IMR-90 (cell line): ENCODE results near the gene SLFNL1. TPM values are rescaled to one million over a fixed set of nuclear protein-coding genes. Genes with fewer than 3 reads are reported as not detected.
A peak's percentile ranks its signal among the peaks of the same experiment; 100 is the strongest.

Experiments
- ATAC-seq: fragments of 200-7000 bp; cut with Tn5 transposase; 2 replicates; pipeline ENCODE4 v1.9.1; 2020; ENCODE audit warnings: low read depth, mild to moderate bottlenecking, moderate library complexity
- BruUV-seq: library from RNA; stranded (reverse); fragments of 400-500 nt; replicated peaks from 2 replicates; lab custom pipeline; 2021; lab: Mats Ljungman, UMichigan
- CTCF ChIA-PET: fragments of 300-600 bp; formaldehyde crosslinking; extraction: SDS; loops from one replicate; lab custom pipeline; 2021; ENCODE audit warnings: antibody characterized with exemption; lab: Yijun Ruan, JAX
- POLR2A ChIA-PET: fragments of 300-600 bp; sonication (Branson Sonifier 250); formaldehyde crosslinking; loops from one replicate; lab custom pipeline; 2022; ENCODE audit warnings: antibody characterized with exemption; ENCODE audit not compliant: unreplicated experiment; lab: Charles Lee
- DNase-seq: peaks from one replicate; pipeline ENCODE4 v3.0.0; 2013
- H2AFZ ChIP-seq: replicated peaks from 2 replicates; pipeline ENCODE3; 2013; ENCODE audit warnings: low read length, mild to moderate bottlenecking; ENCODE audit not compliant: poor library complexity
- H2AK5ac ChIP-seq: 2 replicates; pipeline ENCODE4 v1.6.1; 2013; ENCODE audit warnings: low read depth, low read length, inconsistent platforms
- H2AK9ac ChIP-seq: replicated peaks from 2 replicates; pipeline ENCODE3; 2013; ENCODE audit warnings: mild to moderate bottlenecking, low read depth, low read length, moderate library complexity; ENCODE audit not compliant: poor library complexity
- H2BK120ac ChIP-seq: 2 replicates; pipeline ENCODE4 v1.6.1; 2013; ENCODE audit warnings: low read depth, low read length, inconsistent platforms
- H2BK15ac ChIP-seq: 3 replicates; pipeline ENCODE4 v1.6.1; 2013; ENCODE audit warnings: low read depth, low read length, inconsistent platforms
- H2BK20ac ChIP-seq: 2 replicates; pipeline ENCODE4 v1.6.1; 2013; ENCODE audit warnings: low read depth, mild to moderate bottlenecking, inconsistent platforms, low read length, moderate library complexity
- H2BK5ac ChIP-seq: 2 replicates; pipeline ENCODE4 v1.6.1; 2013; ENCODE audit warnings: mild to moderate bottlenecking, low read depth, low read length, inconsistent platforms; ENCODE audit not compliant: poor library complexity, severe bottlenecking
- H3K14ac ChIP-seq: replicated peaks from 2 replicates; pipeline ENCODE4 v1.6.1; 2013; ENCODE audit warnings: low read depth, low read length, inconsistent platforms
- H3K18ac ChIP-seq: 2 replicates; pipeline ENCODE4 v1.6.1; 2013; ENCODE audit warnings: low read depth, low read length, control low read depth
- H3K23ac ChIP-seq: 2 replicates; pipeline ENCODE4 v1.6.1; 2013; ENCODE audit warnings: low read depth, low read length, inconsistent platforms
- H3K27ac ChIP-seq: 2 replicates; pipeline ENCODE4 v1.5.1; 2013; ENCODE audit warnings: mild to moderate bottlenecking, control low read depth, low read length; ENCODE audit not compliant: insufficient read depth
- H3K27me3 ChIP-seq: 2 replicates; pipeline ENCODE4 v1.6.1; 2013; ENCODE audit warnings: low read length; ENCODE audit not compliant: control insufficient read depth, insufficient read depth
- H3K36me3 ChIP-seq: 2 replicates; pipeline ENCODE4 v1.6.1; 2013; ENCODE audit warnings: low read length, mixed read lengths; ENCODE audit not compliant: control insufficient read depth, insufficient read depth
- H3K4ac ChIP-seq: 2 replicates; pipeline ENCODE4 v1.6.1; 2013; ENCODE audit warnings: low read depth, low read length, inconsistent platforms
- H3K4me1 ChIP-seq: 2 replicates; pipeline ENCODE4 v1.6.1; 2013; ENCODE audit warnings: low read length, mixed read lengths; ENCODE audit not compliant: control insufficient read depth, insufficient read depth
- H3K4me2 ChIP-seq: 2 replicates; pipeline ENCODE4 v1.6.1; 2013; ENCODE audit warnings: low read depth, mild to moderate bottlenecking, control low read depth, low read length, moderate library complexity
- H3K4me3 ChIP-seq: 2 replicates; pipeline ENCODE4 v1.5.1; 2013; ENCODE audit warnings: low read depth, mild to moderate bottlenecking, control low read depth, low read length, moderate library complexity; ENCODE audit not compliant: insufficient read depth
- H3K56ac ChIP-seq: 2 replicates; pipeline ENCODE4 v1.6.1; 2013; ENCODE audit warnings: low read length, inconsistent platforms; ENCODE audit not compliant: insufficient read depth; ENCODE audit errors: extremely low read depth
- H3K79me1 ChIP-seq, 2 experiments: 2 replicates each; pipeline ENCODE4 v1.6.1; 2013; ENCODE audit warnings: low read length in 2 of 2, inconsistent platforms in 1 of 2, low read depth in 1 of 2
- H3K9ac ChIP-seq: 2 replicates; pipeline ENCODE4 v1.6.1; 2013; ENCODE audit warnings: low read depth, low read length, control low read depth
- H3K9me1 ChIP-seq: 2 replicates; pipeline ENCODE4 v1.6.1; 2013; ENCODE audit warnings: low read length, inconsistent platforms; ENCODE audit not compliant: insufficient read depth
- H3K9me3 ChIP-seq: 2 replicates; pipeline ENCODE4 v1.6.1; 2013; ENCODE audit warnings: low read length; ENCODE audit not compliant: control insufficient read depth, insufficient read depth
- H4K20me1 ChIP-seq: 2 replicates; pipeline ENCODE4 v1.6.1; 2013; ENCODE audit warnings: low read length, inconsistent platforms; ENCODE audit not compliant: insufficient read depth
- H4K5ac ChIP-seq: 2 replicates; pipeline ENCODE4 v1.6.1; 2013; ENCODE audit warnings: mild to moderate bottlenecking, low read depth, low read length, control low read depth
- H4K8ac ChIP-seq, 2 experiments: 2 replicates each; pipeline ENCODE4 v1.6.1; 2013; ENCODE audit warnings: low read depth in 2 of 2, low read length in 2 of 2, control low read depth in 1 of 2, inconsistent platforms in 1 of 2
- H4K91ac ChIP-seq: 2 replicates; pipeline ENCODE4 v1.6.1; 2013; ENCODE audit warnings: low read depth, low read length, inconsistent platforms; ENCODE audit not compliant: insufficient read depth
- BHLHE40 ChIP-seq: fragments of 150-350 bp; IDR thresholded peaks from 2 replicates; pipeline ENCODE4 v1.6.1; 2016; ENCODE audit warnings: mild to moderate bottlenecking, low read depth, low read length
- CEBPB ChIP-seq: IDR thresholded peaks from 2 replicates; pipeline ENCODE4 v1.6.1; 2012; ENCODE audit warnings: low read depth, low read length, improper control_type of control experiment
- CHD1 ChIP-seq: IDR thresholded peaks from 2 replicates; pipeline ENCODE4 v1.6.1; 2012; ENCODE audit warnings: low read depth, low read length, improper control_type of control experiment
- CTCF ChIP-seq: conservative IDR thresholded peaks from 2 replicates; pipeline ENCODE4 v1.5.1; 2012; ENCODE audit warnings: mild to moderate bottlenecking, low read depth, low read length, improper control_type of control experiment
- FOS ChIP-seq: fragments of 150-350 bp; IDR thresholded peaks from 2 replicates; pipeline ENCODE4 v1.6.1; 2016; ENCODE audit warnings: low read depth, low read length
- MAZ ChIP-seq: IDR thresholded peaks from 2 replicates; pipeline ENCODE4 v1.6.1; 2012; ENCODE audit warnings: low read depth, mild to moderate bottlenecking, low read length, improper control_type of control experiment, moderate library complexity, borderline replicate concordance
- RAD21 ChIP-seq: IDR thresholded peaks from 2 replicates; pipeline ENCODE4 v1.6.1; 2012; ENCODE audit warnings: low read length, improper control_type of control experiment
- RCOR1 ChIP-seq: IDR thresholded peaks from 2 replicates; pipeline ENCODE4 v1.6.1; 2012; ENCODE audit warnings: mild to moderate bottlenecking, low read length, improper control_type of control experiment; ENCODE audit not compliant: insufficient replicate concordance
- RFX5 ChIP-seq: IDR thresholded peaks from 2 replicates; pipeline ENCODE4 v1.8.0; 2012; ENCODE audit warnings: low read depth, mild to moderate bottlenecking, low read length, moderate library complexity
- SMC3 ChIP-seq: fragments of 150-350 bp; IDR thresholded peaks from 2 replicates; pipeline ENCODE4 v1.6.1; 2016; ENCODE audit warnings: low read depth, mild to moderate bottlenecking, antibody characterized with exemption, low read length, moderate library complexity
- WGBS, 2 experiments: methylation state at CpG; one replicate each; pipeline versions ENCODE4 v1.1.5 to v1.1.7; 2013; ENCODE audit warnings: missing lambda C conversion rate in 2 of 2; ENCODE audit not compliant: insufficient read length in 1 of 2; ENCODE audit errors: extremely low coverage in 2 of 2; 5-methylcytosine and 5-hydroxymethylcytosine counted together
- dilution Hi-C: fragments of 300-500 bp; cut with HindIII; formaldehyde crosslinking; loops from one replicate; pipeline ENCODE4 v1.14.3; 2018; ENCODE audit warnings: low sequenced_read_pairs; ENCODE audit not compliant: unreplicated experiment
- in situ Hi-C: fragments of 300-500 bp; cut with MboI; formaldehyde crosslinking; loops from 3 replicates; pipeline ENCODE4 v1.14.3; 2019; ENCODE audit warnings: low sequenced_read_pairs, inconsistent platforms, mixed read lengths
- intact Hi-C: fragments of 100-400 bp; cut with micrococcal nuclease; formaldehyde crosslinking; loops from 2 replicates; pipeline ENCODE4 v1.10.0; 2022
- polyA plus RNA-seq, 3 experiments: library from polyadenylated mRNA; depleted of rRNA; stranded (reverse); fragments of >200 nt; gene quantifications; 2 replicates each; pipeline ENCODE4 v1.2.3, GENCODE V29; 2012; ENCODE audit warnings: low replicate concordance in 1 of 3
- total RNA-seq: library from RNA; depleted of rRNA; stranded (reverse); fragments of >200 nt; gene quantifications from 2 replicates; pipeline ENCODE4 v1.2.3, GENCODE V29; 2012

The SLFNL1 gene
- total and polyA plus RNA-seq, 2 of the 4 experiments (the other 2 are of a cell fraction), result under 0.01 to 0.09 TPM

- no peak overlapping the region for H2BK15ac ChIP-seq
- no peak overlapping the region for H3K4ac ChIP-seq
- peaks cover 30% of the 10 kb centered on the region for H3K36me3 ChIP-seq
- H3K27ac ChIP-seq, result no peak overlapping the region
- H3K27me3 ChIP-seq, result no peaks in the 10 kb centered on the region
- TF ChIP-seq CEBPB, result no peak
- TF ChIP-seq MAZ, result no peak
- TF ChIP-seq BHLHE40, result no peak
- TF ChIP-seq RCOR1, result no peak
- no peak for TF ChIP-seq FOS
- no peak for TF ChIP-seq CTCF
- no peak for TF ChIP-seq RAD21
- no peak for TF ChIP-seq CHD1
- no peak for TF ChIP-seq SMC3
- no peak for TF ChIP-seq RFX5
- no TSS peak for BruUV-seq
- WGBS, 2 experiments, result 40% methylated on average over 3 of the region's 5 CpGs; no CpG with 5 or more reads in 1 of the 2 experiments
- no peak overlapping the region for H3K9ac ChIP-seq
- no peak overlapping the region for H3K4me3 ChIP-seq
- peak overlapping the region; percentile 26; the same call in 1 of the 2 replicates for H3K23ac ChIP-seq
- DNase-seq, result no peak
- H4K20me1 ChIP-seq, result peaks cover 39% of the 10 kb centered on the region
- ChIA-PET CTCF (interaction anchor here (1.2 kb wide), 1 partner anchor 18 kb away, joined by 7 read pairs; no protein-coding TSS in a partner anchor), POLR2A (no interaction called here)
- H3K4me2 ChIP-seq, result no peak overlapping the region
- H2BK5ac ChIP-seq, result peak overlapping the region; percentile 10
- no peak overlapping the region for H4K91ac ChIP-seq
- in situ Hi-C loops (no loop called here), dilution Hi-C loops (no loop called here), intact Hi-C loops (no loop called here)
- no peak overlapping the region for H2BK120ac ChIP-seq
- H3K4me1 ChIP-seq, result peaks cover 25% of the 10 kb centered on the region
- H2AK5ac ChIP-seq, result no peak overlapping the region
- peaks cover 26 to 76% of the 10 kb centered on the region in 2 experiments for H3K79me1 ChIP-seq
- H4K5ac ChIP-seq, result no peak overlapping the region; the same call in 1 of the 2 replicates
- H4K8ac ChIP-seq, result peak overlapping the region in 1 of 2 experiments; percentile 22; a peak in 1 of 4 replicates
- no peak overlapping the region for H2AK9ac ChIP-seq
- peaks cover 12% of the 10 kb centered on the region for H3K9me1 ChIP-seq
- H3K56ac ChIP-seq, result no peak overlapping the region
- H2BK20ac ChIP-seq, result no peak overlapping the region
- no peaks in the 10 kb centered on the region for H3K9me3 ChIP-seq
- no peak overlapping the region for H3K14ac ChIP-seq
- no peak overlapping the region for H2AFZ ChIP-seq
- no peak for ATAC-seq
- H3K18ac ChIP-seq, result no peak overlapping the region
These were observed 36.4 kb downstream of the SLFNL1 start for GRCh38 chr1:40985161-40985560.
